Eye (tissue), 1 donor: ENCODE data around the gene MGAT3.

Experiments used
- DNase-seq: peaks from one replicate; pipeline ENCODE4 v3.0.0-alpha.2; 2015

Gene MGAT3

DNA sequence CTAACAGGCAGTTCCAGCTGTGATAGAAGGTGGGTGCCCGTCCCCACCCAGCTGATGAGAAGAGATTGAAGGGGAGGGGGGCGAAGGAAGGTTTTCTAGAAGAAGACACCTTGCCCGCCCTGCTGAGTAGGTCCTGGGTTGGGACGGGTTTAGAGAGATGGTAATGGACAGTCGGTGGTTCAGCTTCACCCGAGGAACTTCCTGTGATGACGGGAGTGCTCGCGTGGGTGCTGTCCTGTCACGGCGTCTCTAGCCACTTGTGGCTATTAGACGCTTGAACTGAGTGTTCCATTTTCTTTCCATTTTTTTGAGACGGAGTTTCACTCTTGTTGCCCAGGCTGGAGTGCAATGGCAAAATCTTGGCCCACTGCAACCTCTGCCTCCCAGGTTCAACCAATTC, 27.6 kb upstream of the MGAT3 start:
- no peak for DNase-seq

DNA sequence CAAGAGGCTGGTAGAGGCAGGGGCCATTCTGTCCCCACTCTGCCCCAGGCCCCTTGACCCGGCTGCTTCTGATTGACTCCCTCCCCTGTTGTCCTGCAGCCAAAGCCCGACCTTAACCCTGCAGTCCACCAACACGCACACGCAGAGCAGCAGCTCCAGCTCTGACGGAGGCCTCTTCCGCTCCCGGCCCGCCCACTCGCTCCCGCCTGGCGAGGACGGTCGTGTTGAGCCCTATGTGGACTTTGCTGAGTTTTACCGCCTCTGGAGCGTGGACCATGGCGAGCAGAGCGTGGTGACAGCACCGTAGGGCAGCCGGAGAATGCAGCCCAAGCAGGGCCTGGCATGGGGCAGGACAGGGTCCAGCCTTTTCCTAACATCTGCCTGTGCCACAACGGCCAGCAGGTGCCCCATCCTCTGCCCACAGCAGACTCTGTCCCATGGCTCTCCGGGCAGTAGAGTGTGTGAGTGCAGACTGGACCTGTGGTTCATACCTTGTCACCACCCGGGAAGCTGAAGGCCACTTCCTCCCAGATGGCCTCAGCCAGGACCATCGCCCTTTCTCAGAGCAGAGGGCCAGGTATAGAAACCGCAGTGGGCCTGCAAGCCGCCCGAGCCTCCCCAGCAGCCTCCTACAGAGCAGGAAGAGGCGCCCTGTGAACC, 26.8 kb upstream of the MGAT3 start:
- DNase-seq: no peak

DNA sequence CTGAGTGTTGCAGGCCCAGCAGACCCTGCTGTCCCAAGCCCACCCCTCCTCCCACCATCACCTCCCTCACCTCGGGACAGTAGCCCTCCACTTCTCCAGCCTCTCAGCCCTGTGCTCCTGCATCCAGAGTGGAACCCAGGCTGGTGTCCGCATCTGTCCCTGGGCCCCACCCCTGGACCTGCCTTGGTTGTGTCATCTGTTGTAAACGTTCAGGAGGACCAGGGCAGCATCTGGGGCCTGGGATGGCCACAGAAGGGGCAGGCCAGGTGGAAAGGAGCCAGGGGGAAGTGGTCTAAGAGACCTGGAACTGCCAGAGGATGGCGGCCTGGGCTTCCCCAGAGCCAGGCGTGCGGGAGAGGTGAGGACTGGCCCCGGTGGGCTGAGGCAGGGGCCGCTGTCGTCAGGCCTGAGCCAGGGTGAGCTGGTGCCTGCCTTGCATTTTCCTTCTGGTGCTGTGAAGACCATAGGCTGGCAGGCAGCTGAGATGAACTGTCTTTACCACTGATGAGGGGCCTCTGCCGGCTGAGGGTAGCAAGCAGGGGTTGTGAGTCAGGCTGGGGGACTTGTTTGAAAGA, 26.1 kb upstream of the MGAT3 start:
- no peak for DNase-seq

DNA sequence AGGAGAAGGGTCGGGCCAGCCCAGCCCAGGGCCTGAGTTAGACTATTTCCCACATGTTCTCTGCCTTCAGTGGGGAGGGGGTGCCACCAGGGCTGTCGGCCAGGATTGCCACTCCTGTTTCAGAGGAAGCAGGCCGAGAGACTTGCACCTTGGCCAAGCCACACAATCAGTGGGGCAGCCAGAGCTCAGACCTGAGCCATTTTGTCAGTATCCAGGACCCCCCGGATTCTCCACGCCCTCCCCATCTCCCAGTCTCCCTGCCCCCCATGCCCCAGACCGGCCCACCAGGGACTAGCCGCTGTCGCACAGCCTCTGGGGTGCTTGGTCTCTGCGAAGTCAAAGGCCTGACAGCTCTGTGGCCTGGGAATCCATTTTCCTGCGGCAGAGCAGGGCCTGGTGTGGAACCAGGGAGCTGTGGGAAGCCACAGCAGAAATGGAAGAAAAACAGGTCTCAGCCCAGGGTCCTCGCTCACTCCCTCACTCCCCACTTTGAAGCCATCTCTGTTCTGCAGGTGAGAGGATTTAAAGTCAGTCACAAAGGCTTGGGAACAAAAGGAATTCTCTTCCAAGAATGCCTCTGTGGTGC, 25.5 kb upstream of the MGAT3 start:
- DNase-seq: no peak

DNA sequence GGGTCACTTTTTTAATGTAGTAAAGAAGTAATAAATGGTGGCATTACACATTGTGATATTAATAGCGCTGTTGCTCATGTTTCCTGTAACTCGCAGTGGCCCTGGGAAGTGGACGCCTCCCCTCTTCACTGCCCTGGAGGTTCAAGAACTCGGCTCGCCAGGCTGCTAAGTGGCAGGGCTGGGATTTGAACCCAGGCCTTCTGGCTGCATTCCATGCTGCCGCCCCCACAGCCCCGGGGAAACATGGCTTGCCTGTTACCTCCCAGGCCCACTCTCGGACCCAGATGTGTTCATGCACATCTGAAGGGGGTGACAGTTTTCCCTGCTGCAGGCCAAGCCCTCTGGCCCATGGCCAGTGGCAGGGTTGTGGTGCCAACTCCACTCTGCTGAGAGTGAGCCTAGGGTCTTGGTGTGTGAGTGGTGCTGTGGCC, 25.0 kb upstream of the MGAT3 start:
- no peak for DNase-seq

DNA sequence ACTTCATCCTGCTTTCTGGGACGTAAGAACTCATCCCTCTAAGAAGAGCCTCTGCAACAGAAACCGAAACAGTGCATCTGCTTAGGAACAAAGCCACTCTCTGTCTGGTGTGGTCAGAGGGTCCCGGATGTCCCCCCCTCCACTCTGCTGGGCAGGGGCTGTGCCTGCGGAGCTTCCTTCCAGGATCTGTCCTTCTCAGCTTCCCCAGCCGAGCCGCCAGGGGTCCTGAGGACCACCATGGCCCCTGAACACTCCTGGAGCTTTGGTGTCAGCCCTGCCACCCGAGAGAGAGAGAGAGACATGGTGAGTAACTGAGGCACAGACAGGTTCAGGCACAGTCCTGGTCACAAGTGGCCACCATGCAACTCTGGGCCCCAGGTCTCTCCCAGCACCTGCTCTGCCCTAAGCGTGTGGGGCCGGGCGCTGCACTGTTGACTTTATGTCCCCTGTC, 24.4 kb upstream of the MGAT3 start:
- no peak for DNase-seq

DNA sequence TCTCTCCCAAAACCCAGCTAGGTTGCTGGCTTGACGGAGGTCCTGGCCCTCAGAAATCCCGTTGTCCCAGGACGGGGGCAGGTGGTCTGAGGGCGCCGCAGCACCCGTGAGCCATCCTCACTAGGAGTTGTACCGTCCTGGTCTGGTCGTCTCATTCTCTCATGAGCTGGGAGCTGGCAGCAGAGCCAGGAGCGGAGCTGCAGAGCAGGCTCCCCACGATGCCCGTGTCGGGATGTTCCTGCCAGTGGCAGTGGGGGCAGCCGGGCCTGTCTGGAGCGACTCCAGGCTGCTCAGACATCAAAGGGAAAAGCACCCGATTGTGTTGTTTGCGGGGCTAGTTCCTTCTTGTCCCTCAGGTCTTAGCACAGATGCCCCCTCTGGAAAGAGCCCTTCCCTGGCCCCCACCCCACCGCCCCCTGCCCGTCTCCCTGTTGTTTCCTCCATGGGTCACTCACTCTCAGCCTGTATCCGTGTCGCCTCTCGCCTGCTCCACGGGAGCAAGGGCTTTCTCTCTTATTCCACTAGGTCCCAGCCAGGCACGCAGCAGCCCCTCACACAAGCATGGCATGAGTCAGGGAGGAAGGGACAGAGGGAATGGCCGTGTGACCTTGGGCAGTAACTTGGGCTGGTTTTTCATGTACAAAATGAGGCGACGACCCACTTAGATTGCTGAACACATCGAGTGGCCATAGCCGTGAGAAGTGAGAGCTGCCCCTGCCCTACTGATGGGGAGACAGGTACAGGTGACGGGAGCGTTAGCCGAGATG, 23.2 kb upstream of the MGAT3 start:
- no peak for DNase-seq

DNA sequence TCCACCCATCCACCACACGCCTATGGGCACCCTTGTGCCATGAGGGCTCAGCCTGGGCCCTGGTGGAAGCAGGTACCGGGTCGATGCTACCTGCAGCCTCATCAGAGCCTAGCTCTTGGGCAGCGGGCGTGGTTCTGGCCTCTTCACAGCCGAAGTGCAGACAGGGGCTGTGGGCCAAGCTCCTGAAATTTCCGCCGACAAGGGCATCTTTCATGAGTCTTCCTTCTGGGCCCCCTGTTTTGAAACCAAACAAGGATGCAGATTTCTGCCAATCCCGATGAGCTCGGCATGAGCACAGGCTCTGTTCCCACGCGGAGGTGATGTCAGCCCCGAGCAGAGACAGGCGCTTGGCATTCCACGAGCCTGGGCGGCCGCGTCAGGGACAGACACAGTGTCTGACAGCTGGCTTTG, 22.6 kb upstream of the MGAT3 start:
- no peak for DNase-seq

DNA sequence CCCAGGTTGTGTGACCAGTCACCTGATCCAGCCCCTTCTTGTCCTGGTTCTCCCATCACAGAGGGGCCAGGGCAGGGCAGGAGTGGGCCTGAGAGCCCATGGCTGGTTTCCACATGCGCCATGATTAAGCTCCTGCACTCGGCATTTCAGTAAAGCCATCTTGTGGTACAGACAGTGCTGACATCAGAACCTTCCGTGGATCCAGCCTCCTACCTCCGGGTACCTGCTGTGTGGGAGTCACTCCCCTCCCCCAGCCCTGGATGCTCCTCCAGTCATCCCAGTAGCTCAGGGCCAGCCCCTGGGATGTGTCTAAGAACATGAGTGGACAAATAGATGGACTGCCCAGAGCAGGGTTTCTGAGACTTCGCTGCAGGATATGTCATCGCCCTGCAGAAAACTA, 22.1 kb upstream of the MGAT3 start:
- DNase-seq: no peak

DNA sequence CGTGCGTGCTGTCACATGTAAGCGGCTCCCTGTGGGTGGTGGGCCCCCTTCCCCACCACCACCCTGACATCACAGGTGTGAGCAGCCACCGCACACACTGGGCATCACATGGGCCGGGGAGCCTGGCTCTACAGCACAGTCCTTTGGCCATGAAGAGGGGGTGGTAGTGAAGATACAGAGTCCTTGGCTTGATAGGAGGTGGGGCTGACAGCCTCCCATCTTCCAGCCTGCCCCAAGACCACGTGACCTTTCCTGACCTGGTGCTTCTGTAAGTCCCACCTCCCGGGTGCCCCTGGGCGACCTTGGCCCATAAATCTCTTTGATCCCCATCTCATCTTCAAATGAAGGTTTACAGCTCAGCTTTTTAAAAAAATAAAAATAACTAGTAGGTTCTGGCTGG, 21.2 kb upstream of the MGAT3 start:
- no peak for DNase-seq

DNA sequence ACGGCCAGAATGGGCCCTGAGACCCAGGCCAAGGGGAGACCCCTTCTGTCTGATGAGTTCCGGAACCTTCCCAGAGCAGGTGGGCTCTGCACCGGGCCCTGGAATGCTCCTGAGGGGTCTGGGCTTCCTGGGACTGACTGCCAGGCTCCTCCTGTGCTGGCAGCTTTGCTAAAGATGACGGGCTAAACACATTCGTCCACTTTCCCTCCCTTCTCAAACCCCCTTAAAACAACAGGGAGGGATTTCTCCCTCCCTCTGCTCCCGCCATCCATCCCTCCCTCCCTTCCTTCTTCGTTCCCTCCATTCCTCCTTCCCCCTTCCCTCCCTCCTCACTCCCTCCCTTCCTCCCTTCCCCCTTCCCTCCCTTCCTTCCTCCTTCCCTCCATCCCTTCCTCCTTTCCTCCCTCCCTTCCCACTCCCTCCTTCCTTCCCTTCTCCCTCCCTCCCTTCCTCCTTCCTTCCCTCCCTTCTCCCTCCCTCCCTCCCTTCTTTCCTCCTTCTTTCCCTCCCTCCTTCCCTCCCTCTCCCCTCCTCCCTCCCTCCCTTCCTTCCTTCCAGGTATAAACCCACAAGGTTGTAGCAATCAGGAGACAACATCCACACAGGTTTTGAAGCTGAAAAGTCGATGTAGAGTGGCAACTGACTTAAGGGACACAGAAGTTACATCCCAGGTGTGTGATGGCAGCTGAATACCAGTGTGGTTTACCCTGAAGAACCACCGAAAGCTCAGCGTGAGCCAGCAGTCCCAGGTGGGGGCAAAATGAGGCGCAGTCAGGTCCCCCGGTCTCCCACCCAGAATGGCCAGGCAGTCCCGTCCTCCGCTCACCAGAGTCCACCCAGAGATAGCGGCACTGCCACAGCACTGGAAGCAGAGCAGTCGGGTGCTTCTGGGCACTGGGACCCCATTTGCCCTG, 18.8 kb upstream of the MGAT3 start:
- peak; percentile 23 for DNase-seq

DNA sequence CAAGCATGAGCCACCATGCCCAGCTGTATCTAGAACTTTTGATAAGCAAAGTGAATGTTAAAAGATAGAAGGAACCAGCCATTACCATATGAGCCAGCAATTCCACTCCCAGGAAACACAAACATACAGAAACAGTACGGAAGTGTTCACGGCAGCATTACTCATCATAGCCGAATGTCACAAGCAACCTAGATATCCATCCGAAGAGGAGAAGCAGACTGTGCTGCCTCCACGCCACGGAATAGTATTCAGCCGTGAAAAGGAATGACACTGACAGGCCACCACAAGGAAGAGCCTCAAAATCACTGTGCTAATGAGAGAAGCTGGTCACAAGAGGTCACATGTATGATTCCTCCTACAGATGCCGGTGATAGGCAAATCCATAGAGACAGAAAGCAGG, 17.6 kb upstream of the MGAT3 start:
- DNase-seq: no peak

DNA sequence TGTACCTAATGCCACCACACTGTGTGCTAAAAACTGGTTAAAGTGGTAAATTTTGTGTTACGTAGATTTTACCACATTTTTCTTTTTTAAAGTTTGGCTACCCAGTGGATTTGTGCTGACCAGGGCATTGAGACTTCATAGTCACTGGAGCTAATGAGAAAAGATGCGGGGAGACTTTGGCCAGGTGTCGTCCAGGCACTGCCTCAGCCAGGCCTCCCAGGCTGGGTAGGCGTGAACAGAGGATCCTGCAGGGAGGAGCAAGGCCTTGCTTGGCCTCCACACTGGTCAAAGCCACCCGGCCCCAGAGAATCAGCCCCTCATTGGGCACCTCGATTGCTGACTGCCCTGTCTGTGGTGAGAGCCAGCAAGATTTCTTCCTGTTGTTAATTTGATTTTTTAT, 13.4 kb upstream of the MGAT3 start:
- no peak for DNase-seq

DNA sequence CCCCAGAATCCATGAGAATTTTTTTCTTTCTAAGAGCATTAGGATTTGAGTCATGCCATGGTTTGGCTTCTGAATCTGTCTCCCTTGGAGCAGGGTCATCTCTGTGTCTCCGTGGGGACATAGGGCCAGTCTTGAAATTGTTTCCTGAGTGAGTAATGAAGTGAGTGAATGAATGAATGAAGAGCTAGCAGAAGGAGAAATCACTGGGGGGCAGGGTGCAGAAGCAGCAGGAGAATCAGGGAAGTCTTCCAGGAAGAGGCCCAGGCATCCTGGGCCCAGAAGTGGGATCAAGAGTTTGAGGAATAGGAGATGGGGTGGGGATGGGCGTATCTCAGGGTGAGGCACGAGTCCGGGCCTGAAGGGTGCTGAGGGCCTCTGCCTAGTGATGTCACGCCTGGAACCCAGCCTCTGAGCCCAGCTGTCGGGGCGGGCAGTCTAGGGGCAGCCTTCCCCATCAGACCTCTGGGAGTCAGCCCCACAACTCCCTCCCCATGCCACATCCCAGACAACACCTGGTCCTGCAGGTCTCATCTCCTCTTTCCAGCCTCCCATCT, 12.5 kb upstream of the MGAT3 start:
- no peak for DNase-seq

DNA sequence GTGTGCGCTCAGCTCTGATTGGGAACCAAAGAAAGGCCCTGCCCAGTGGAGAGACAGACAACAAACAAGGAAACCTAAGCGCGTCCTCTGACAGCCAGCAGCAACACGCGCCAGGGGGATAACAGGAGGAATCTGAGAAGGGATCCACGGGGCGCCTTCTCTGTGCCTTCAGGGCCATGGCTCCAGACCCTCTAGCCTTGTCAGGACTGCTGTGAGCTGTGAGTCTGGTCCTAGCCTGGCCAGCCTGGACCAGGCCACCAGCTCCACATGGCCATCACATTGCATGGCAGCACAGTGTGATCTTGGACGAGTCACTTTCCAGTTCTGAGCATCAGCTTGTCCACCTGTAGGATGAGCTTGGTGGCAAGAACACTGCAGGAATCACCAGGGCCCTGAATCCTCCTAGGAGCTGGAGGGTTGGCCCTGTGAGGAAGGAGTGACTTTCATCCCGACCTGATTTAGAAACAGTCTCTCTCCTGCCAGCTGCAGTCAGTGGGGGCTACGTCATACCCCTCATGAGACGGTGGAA, 11.8 kb upstream of the MGAT3 start:
- DNase-seq: no peak

DNA sequence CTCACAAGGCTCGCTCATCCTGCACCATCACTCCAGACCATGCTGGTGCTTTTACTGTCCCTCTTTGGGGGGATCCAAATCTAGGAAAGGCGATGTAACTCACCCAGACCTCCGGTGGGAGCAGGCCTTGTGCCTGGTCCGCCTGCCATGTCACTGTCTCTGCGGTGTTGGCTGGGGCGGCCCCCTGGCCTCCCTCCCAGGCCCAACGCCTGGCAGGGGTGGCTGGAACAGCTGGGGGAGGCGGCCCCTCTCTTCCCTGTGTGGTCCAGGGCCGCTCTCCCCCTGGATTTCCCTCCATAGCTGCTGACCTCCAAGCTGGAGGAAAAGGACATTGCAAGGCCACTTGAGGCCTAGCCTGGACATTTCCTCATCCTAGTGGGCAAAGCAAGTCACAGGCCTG, 11.1 kb upstream of the MGAT3 start:
- DNase-seq: no peak

DNA sequence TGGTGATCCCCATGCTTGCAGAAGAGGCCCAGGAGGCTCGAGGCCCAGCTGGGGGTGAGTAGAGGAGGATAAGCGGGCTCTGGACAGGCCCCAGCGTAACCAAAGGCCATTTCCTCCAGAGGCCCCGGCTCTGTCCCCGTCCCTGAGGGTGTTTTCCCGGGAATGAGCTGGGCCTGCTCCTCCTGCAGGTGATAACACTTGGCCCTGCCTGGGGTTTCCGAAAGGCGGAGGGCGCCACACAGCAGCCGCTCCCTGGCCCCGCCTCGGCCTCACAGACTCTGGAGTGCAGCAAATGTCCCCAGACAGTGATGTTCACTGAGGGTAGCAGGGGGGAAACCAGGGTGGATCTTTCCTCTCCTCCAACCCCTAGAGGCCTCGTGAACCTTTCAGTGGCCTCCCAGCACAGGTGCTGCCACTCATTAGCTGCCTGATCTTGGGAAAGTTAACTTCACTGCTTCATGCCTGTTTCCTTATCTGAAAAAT, 10.5 kb upstream of the MGAT3 start:
- DNase-seq: no peak

DNA sequence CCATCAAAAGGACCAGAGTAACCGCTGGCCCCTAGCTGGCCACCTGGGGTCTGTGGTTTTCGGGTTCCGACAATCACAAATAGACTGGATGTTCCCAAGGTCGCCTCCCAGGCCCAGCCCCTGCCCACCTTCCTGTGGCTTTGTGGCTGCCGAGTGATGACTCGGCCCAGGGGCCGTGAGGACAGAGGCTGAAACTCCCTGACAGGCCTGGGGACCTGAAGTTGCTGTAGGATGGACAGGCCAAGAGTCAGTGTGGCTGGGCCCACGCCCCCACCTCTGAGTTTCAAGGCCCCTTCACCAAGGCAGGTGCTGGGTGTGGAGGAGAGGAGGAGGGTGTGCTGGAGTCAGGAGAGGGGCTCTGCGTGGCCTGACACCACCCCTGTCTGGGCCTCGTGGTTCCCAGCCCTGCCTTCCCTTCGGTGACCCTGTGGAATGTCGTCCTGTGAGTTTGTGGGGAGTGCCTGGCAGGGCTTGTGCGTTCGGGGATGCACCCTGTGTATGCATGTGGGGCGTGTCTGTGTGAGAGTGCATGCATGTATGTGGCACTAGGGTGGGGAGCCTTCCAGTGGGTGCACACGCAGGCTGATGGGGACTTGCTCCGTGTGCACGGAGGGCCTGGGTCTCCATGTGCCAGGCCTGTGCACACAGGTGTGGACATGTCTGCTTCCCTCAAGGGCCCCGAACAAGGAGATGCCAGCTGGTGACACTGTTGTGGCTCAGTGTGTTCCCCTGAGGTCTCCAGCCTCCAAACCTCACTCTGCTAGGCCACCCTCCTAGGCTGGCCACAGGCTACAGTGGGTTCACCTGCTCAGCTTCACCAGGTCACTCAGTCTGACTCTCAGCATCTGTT, 8.4 kb upstream of the MGAT3 start:
- DNase-seq: peak; percentile 45

DNA sequence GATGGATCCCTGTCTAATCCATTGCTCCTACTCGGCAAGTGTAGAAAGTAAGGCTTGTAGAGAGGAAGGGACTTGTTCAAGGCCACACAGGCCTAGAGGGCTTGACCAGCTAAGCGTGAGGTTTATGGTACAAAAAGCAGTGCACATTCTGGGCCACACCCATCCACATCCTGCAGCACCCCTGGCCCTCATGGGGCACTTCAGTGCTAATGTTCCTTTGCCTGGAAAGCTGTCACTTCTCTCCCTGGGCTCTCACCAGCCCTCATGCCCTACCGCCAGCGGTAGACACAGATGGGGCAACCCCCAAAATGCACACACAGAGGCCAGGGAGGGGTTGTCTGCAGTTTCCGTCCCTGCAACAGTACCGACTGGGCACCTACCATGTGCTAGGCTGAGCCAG, 7.1 kb upstream of the MGAT3 start:
- no peak for DNase-seq

DNA sequence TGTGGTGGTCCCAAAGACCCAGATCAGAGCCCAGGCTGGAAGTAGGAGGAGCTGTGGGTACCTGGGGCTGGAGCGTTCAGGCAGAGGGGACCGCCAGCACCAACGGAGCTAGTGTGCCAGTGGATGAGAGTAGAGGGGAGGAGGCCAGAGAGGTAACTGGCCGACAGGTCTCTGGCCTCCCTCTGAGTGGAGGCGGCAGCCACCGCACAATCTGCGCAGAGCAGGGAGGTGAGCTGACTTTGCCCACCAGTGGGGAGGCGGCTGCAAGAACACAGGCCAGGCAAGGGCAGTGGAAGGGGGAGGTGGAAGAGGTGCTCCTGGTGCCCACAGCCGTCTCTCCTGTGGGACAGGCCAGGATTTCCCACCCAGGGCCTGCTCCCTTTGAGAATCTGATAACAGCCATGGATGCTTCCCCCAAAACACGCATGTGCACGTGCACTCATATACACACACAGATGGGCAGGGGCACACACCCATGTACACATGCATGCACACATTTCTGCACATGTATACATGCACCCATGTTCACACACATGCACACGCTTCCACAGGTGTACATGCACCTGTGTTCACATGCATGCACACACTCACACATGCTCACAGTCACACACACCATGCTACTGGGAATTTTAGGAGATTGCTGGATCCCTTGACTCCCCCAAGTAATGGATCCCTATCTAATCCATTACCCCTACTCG, 6.4 kb upstream of the MGAT3 start:
- DNase-seq: no peak

DNA sequence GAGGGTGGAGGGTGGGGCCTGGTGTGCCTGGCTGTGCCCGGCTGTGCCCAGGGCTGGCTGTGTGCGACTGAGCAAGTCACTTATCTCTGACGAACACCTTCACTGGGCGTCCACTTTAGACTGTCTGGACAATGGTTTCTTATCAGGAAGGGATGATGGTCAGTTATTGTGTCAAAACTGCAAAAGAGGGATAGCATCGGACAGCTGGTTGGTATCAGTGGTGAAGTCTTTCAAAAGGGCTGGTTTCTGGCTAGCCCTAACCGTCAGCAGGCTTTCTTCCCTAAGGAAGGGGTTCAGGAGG, 4.1 kb upstream of the MGAT3 start:
- DNase-seq: no peak
